MM.1S (cell line): ENCODE data around the gene IMMP2L.

ENCODE experiments used
- DNase-seq: peaks from one replicate; pipeline ENCODE4 v3.0.0-alpha.2; 2015
- H2AFZ ChIP-seq: fragments of 300-600 bp; sonication (generic); 2 replicates; pipeline ENCODE4 v1.6.0; 2016; ENCODE audit warnings: antibody characterized with exemption, low read length
- H3F3A ChIP-seq: fragments of 300-600 bp; sonication (generic); 2 replicates; pipeline ENCODE4 v1.6.1; 2016; ENCODE audit warnings: mild to moderate bottlenecking, antibody characterized with exemption, low read length, moderate library complexity, mixed read lengths; ENCODE audit not compliant: insufficient read depth
- H3K27ac ChIP-seq: fragments of 300-600 bp; sonication (generic); 2 replicates; pipeline ENCODE4 v1.5.1; 2016; ENCODE audit warnings: mild to moderate bottlenecking, low read length
- H3K27me3 ChIP-seq: fragments of 300-600 bp; sonication (generic); replicated peaks from 2 replicates; pipeline ENCODE4 v1.6.0; 2016; ENCODE audit warnings: low read length; ENCODE audit not compliant: insufficient read depth
- H3K36me3 ChIP-seq: fragments of 300-600 bp; sonication (generic); replicated peaks from 2 replicates; pipeline ENCODE4 v1.6.1; 2016; ENCODE audit warnings: mild to moderate bottlenecking, low read length, mixed read lengths; ENCODE audit not compliant: insufficient read depth
- H3K4me1 ChIP-seq: fragments of 300-600 bp; sonication (generic); 2 replicates; pipeline ENCODE4 v1.6.1; 2016; ENCODE audit warnings: low read length, mixed read lengths
- H3K4me2 ChIP-seq: fragments of 300-600 bp; sonication (generic); 2 replicates; pipeline ENCODE4 v1.6.0; 2016; ENCODE audit warnings: low read depth, low read length
- H3K4me3 ChIP-seq: fragments of 300-600 bp; sonication (generic); 2 replicates; pipeline ENCODE4 v1.5.1; 2016; ENCODE audit warnings: low read length, mixed read lengths
- H3K79me2 ChIP-seq: fragments of 300-600 bp; sonication (generic); 2 replicates; pipeline ENCODE4 v1.6.1; 2016; ENCODE audit warnings: mixed run types, low read length, mixed read lengths
- H3K9ac ChIP-seq: fragments of 300-600 bp; sonication (generic); 2 replicates; pipeline ENCODE4 v1.6.1; 2016; ENCODE audit warnings: low read length, mixed read lengths
- H3K9me2 ChIP-seq: fragments of 300-600 bp; sonication (generic); replicated peaks from 2 replicates; pipeline ENCODE4 v1.6.1; 2016; ENCODE audit warnings: mild to moderate bottlenecking, low read length, mixed read lengths; ENCODE audit not compliant: insufficient read depth
- H3K9me3 ChIP-seq: fragments of 300-600 bp; sonication (generic); replicated peaks from 2 replicates; pipeline ENCODE4 v1.6.1; 2016; ENCODE audit warnings: mild to moderate bottlenecking, low read length, mixed read lengths; ENCODE audit not compliant: insufficient read depth
- H4K20me1 ChIP-seq: fragments of 300-600 bp; sonication (generic); 2 replicates; pipeline ENCODE4 v1.6.1; 2016; ENCODE audit warnings: mild to moderate bottlenecking, low read length, moderate library complexity, mixed read lengths; ENCODE audit not compliant: insufficient read depth
- EZH2 ChIP-seq: fragments of 300-600 bp; sonication (generic); optimal IDR thresholded peaks from 2 replicates; pipeline ENCODE3; 2017; ENCODE audit warnings: low read depth, mild to moderate bottlenecking, antibody characterized with exemption, low read length, mixed read lengths
- EZH2phosphoT487 ChIP-seq: fragments of 300-600 bp; sonication (generic); IDR thresholded peaks from 2 replicates; pipeline ENCODE4 v1.6.1; 2018; ENCODE audit warnings: antibody characterized with exemption, low read length
- TF ChIP-seq, protein P1 (sequence below): fragments of 300-600 bp; sonication (generic); IDR thresholded peaks from 2 replicates; pipeline ENCODE4 v1.5.1; 2016; ENCODE audit warnings: antibody characterized with exemption, low read length, mixed read lengths

Gene IMMP2L

DNA sequence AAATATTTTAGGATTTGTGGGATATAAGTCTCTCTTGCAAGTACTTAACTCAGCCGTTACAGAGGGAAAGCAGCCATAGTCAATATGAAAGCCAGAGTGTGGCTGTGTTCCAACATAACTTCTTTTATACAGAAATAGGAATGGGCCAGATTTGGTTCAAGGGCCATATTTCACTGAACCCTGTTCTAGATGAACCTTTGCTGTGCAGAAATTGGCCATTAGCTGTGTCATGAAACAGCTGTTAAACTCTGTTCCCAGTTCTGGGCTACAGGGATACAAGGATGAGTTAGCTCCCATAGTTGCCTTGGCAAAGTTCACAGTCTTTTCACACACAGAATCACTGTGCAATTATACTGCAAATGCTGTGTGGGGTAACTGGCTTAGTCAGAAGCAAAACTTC is 685.3 kb downstream of the IMMP2L start:
- H3K9me3 ChIP-seq = no peaks in the 10 kb centered on the region
- no peaks in the 10 kb centered on the region for H3F3A ChIP-seq
- no peaks in the 10 kb centered on the region for H3K27me3 ChIP-seq
- no peaks in the 10 kb centered on the region for H3K9me2 ChIP-seq
- H2AFZ ChIP-seq = no peak overlapping the region
- H3K4me2 ChIP-seq = no peak overlapping the region
- H3K9ac ChIP-seq = no peak overlapping the region
- H3K27ac ChIP-seq = no peak overlapping the region
- no peak for DNase-seq
- no peaks in the 10 kb centered on the region for H3K79me2 ChIP-seq
- H3K4me3 ChIP-seq = no peak overlapping the region
- H3K4me1 ChIP-seq = no peaks in the 10 kb centered on the region
- H4K20me1 ChIP-seq = no peaks in the 10 kb centered on the region
- no peaks in the 10 kb centered on the region for H3K36me3 ChIP-seq
- TF ChIP-seq, protein P1, sequence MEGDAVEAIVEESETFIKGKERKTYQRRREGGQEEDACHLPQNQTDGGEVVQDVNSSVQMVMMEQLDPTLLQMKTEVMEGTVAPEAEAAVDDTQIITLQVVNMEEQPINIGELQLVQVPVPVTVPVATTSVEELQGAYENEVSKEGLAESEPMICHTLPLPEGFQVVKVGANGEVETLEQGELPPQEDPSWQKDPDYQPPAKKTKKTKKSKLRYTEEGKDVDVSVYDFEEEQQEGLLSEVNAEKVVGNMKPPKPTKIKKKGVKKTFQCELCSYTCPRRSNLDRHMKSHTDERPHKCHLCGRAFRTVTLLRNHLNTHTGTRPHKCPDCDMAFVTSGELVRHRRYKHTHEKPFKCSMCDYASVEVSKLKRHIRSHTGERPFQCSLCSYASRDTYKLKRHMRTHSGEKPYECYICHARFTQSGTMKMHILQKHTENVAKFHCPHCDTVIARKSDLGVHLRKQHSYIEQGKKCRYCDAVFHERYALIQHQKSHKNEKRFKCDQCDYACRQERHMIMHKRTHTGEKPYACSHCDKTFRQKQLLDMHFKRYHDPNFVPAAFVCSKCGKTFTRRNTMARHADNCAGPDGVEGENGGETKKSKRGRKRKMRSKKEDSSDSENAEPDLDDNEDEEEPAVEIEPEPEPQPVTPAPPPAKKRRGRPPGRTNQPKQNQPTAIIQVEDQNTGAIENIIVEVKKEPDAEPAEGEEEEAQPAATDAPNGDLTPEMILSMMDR = no peak
- TF ChIP-seq EZH2phosphoT487 (no peak), EZH2 (no peak)

DNA sequence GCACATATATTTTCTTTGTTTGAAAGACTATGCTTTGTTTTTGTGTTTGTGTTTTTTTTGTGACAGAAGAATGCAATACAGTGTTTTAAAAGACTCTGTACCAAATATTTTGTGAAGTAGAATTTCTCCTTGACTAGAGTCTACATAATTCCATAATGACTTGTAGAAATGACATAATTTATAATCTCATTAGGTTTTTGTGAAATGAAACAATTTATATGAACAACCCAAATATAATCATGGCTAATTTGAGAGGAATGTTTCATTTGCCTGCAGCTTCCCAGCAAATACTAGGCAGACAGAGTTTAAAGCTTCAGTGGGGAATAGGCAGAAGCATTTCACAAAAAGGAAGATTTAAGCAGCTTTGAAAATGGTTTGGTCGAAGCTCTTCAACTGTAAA is 686.9 kb downstream of the IMMP2L start:
- DNase-seq = no peak
- Histone ChIP-seq H3K27ac (no peak overlapping the region), H3K9me2 (no peaks in the 10 kb centered on the region), H3K79me2 (no peaks in the 10 kb centered on the region), H3K4me3 (no peak overlapping the region), H3F3A (no peaks in the 10 kb centered on the region), H2AFZ (no peak overlapping the region), H3K4me1 (no peaks in the 10 kb centered on the region), H3K4me2 (no peak overlapping the region), H3K27me3 (no peaks in the 10 kb centered on the region), H3K36me3 (no peaks in the 10 kb centered on the region), H3K9ac (no peak overlapping the region), H4K20me1 (no peaks in the 10 kb centered on the region), H3K9me3 (no peaks in the 10 kb centered on the region)
- no peak for TF ChIP-seq EZH2
- TF ChIP-seq, protein P1 = no peak
- no peak for TF ChIP-seq EZH2phosphoT487

DNA sequence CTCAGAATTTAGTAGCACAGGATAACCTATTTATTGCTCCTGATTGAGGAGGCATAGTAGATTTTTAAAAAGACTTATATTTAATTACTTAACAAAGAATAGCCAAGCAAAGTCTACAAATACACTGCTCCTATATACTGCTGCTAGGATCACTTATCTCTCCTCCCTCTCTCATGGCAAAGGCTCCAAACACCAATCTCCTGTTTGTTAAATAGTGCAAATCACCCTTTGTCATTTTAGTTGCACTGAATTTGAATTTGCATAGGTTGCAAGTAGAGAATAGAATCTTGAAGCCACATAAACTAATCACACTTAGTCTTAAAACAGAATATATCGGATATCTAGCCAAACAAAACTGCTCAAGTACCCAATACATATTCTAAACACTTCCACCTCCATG is 690.4 kb downstream of the IMMP2L start:
- TF ChIP-seq, protein P1 = no peak
- TF ChIP-seq EZH2phosphoT487 (no peak), EZH2 (no peak)
- no peak overlapping the region for H3K4me3 ChIP-seq
- H3K9ac ChIP-seq = no peak overlapping the region

DNA sequence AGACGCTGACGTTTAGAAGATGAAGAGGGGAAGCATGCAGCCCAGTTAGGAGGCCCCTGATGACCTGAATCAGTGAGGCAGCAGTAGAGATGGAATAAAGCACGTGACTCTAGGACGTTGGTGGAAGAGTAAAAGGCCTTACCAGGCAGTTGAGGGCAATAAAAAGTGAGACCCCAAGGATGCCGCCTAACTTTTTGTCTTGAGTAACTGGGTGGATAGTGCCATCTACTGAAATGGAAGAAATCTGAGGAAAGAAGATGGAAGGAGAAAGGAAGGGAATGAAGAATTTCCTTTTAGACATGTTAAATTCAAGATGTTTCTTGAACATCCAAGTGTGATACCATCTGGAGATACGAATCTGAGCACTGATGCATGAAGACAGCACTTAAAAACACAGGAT is 691.4 kb downstream of the IMMP2L start:
- TF ChIP-seq, protein P1 = no peak
- no peak for TF ChIP-seq EZH2phosphoT487
- TF ChIP-seq EZH2 = no peak
- no peaks in the 10 kb centered on the region for H3K27me3 ChIP-seq
- no peaks in the 10 kb centered on the region for H3K9me2 ChIP-seq
- H3F3A ChIP-seq = no peaks in the 10 kb centered on the region
- no peak overlapping the region for H3K4me3 ChIP-seq
- no peaks in the 10 kb centered on the region for H3K36me3 ChIP-seq
- H3K4me2 ChIP-seq = no peak overlapping the region
- DNase-seq = no peak
- no peaks in the 10 kb centered on the region for H4K20me1 ChIP-seq
- no peak overlapping the region for H2AFZ ChIP-seq
- H3K9ac ChIP-seq = no peak overlapping the region
- H3K9me3 ChIP-seq = no peaks in the 10 kb centered on the region
- no peak overlapping the region for H3K27ac ChIP-seq
- no peaks in the 10 kb centered on the region for H3K4me1 ChIP-seq
- no peaks in the 10 kb centered on the region for H3K79me2 ChIP-seq

More for the DNA sequence above, 690.4 kb downstream of the IMMP2L start:
- H3K9me2 ChIP-seq = no peaks in the 10 kb centered on the region
- H3K36me3 ChIP-seq = no peaks in the 10 kb centered on the region
- H3K4me1 ChIP-seq = no peaks in the 10 kb centered on the region
- no peaks in the 10 kb centered on the region for H3K27me3 ChIP-seq
- H3K4me2 ChIP-seq = no peak overlapping the region
- H3F3A ChIP-seq = no peaks in the 10 kb centered on the region
- H3K9me3 ChIP-seq = no peaks in the 10 kb centered on the region
- no peaks in the 10 kb centered on the region for H4K20me1 ChIP-seq
- no peak for DNase-seq
- no peak overlapping the region for H2AFZ ChIP-seq
- H3K27ac ChIP-seq = no peak overlapping the region
- H3K79me2 ChIP-seq = no peaks in the 10 kb centered on the region
